Measurements from ENCODE around the gene MRAP2. TPM values are rescaled to one million over a fixed set of nuclear protein-coding genes. Genes with fewer than 3 reads are reported as not detected.

The MRAP2 gene
- total RNA-seq, 4 donors from 2014 or later = 1.9 to 10.9 (median 2.1) TPM; not detected in 1

DNA sequence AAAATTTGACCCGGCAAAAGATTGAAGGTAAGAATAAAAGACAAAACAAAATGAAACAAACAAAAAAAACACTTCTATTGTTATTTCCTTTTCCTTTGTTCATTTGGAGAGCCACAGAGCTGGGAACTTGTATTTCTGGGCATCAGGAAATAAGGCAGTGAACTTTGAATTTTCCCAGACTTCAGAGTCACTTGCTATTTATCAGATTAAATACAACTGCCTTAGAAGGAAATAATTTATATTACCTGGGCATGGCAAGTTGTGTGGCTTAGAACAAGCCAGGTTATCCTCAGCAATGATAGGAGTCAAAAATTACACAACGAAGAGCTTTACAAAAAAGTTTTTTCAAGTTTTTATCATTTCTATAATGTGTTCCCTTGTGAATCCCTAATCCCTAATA is 20.2 kb upstream of the MRAP2 start:
- H3K36me3 ChIP-seq = no peaks in the 10 kb centered on the region
- no peaks in the 10 kb centered on the region for H3K4me1 ChIP-seq
- TF ChIP-seq POLR2A (IDR thresholded peaks at IDR 0.05) = no peak
- TF ChIP-seq, protein P1, sequence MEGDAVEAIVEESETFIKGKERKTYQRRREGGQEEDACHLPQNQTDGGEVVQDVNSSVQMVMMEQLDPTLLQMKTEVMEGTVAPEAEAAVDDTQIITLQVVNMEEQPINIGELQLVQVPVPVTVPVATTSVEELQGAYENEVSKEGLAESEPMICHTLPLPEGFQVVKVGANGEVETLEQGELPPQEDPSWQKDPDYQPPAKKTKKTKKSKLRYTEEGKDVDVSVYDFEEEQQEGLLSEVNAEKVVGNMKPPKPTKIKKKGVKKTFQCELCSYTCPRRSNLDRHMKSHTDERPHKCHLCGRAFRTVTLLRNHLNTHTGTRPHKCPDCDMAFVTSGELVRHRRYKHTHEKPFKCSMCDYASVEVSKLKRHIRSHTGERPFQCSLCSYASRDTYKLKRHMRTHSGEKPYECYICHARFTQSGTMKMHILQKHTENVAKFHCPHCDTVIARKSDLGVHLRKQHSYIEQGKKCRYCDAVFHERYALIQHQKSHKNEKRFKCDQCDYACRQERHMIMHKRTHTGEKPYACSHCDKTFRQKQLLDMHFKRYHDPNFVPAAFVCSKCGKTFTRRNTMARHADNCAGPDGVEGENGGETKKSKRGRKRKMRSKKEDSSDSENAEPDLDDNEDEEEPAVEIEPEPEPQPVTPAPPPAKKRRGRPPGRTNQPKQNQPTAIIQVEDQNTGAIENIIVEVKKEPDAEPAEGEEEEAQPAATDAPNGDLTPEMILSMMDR (IDR thresholded peaks at IDR 0.05) = no peak
- intact Hi-C loops (cut with DNase I; ENCODE audit: low total_unique reads) = no loop called here
- DNase-seq = no peak
- H3K27ac ChIP-seq = no peak overlapping the region
- no peak overlapping the region for H3K4me3 ChIP-seq
- H3K27me3 ChIP-seq = no peaks in the 10 kb centered on the region
- no peaks in the 10 kb centered on the region for H3K9me3 ChIP-seq

DNA sequence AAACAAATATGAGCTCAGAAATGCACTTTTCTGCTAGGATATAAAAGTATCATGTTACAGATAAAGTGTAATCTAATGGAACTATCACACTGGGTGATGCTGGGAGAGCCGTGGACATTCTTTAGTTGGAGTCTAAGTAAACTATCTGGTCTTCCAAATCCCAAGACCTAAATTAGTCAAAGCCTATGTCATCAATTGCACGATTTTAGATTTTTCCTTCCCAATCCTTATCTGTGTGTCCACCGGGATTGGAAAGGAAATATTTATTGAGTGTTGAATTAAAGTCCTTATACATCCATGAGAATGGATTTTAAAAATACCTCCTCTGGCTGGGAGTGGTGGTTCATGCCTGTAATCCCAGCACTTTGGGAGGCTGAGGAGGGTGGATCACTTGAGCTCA is 19.6 kb upstream of the MRAP2 start:
- intact Hi-C loops (cut with DNase I; ENCODE audit: low total_unique reads) = no loop called here
- Histone ChIP-seq H3K4me1 (no peaks in the 10 kb centered on the region), H3K27me3 (no peaks in the 10 kb centered on the region), H3K36me3 (no peaks in the 10 kb centered on the region), H3K9me3 (no peaks in the 10 kb centered on the region), H3K27ac (no peak overlapping the region), H3K4me3 (no peak overlapping the region)
- TF ChIP-seq, protein P1 (IDR thresholded peaks at IDR 0.05) = no peak
- DNase-seq = no peak

DNA sequence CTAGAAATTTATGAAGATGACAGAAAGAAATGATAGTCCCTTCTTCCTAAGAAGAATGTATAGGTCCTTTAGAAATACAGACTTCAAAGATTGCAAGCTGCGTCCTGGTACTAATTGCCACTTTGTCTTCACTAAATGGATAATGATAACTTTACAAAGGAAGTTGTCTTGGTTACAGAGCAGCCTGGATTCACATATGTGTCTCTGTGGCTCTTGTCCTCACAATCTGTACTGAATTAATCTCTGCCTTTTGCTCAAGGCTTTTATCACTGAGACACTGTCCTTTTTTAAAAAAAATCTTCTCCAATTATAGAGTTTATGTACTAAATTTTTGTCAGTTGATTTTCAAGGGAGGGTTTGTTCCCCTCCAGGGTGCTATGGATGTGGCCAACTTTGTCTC is 17.5 kb upstream of the MRAP2 start:
- DNase-seq = no peak
- H3K27ac ChIP-seq = no peak overlapping the region
- no peaks in the 10 kb centered on the region for H3K9me3 ChIP-seq
- H3K4me3 ChIP-seq = no peak overlapping the region
- no peaks in the 10 kb centered on the region for H3K27me3 ChIP-seq
- intact Hi-C loops (cut with DNase I; ENCODE audit: low total_unique reads) = no loop called here
- H3K4me1 ChIP-seq = no peaks in the 10 kb centered on the region
- no peaks in the 10 kb centered on the region for H3K36me3 ChIP-seq
- TF ChIP-seq, protein P1 (IDR thresholded peaks at IDR 0.05) = no peak
- TF ChIP-seq POLR2A (IDR thresholded peaks at IDR 0.05) = no peak

DNA sequence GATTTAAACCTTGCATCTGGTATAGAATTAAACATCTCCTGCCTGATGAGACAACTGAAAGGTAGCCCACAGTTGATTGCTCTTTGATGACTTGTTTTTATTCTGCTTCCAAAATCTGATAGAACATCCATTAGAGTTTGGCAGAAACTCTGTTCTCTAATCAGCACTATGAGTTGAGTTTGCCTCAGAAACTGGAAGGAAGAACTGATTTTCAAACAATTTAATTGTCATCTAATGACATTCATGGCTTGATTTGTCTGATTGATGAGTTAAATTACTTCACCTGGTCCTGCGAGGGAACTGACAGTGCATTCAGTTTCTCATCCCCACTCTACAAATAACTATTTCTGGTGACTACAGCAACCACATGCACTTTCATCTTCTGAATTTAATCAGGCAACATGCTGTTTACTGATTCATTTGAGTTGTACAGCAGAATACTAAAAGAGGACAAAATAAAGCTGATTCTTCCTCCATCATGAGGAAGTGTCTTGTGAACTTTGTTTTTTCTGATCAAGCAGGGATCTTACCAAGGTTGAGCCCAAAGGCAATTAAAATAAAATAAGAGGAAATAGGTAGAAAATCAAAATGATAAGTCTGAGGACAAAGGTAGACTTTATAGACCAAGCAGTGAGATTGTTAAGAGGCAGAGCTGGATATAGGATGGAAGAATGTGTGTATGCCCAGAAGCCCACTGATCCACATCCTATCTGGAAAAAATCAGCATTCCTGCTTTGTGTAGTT is 15.7 kb upstream of the MRAP2 start:
- intact Hi-C loops (cut with DNase I; ENCODE audit: low total_unique reads) = no loop called here
- no peak for TF ChIP-seq POLR2A (IDR thresholded peaks at IDR 0.05)
- TF ChIP-seq, protein P1 (IDR thresholded peaks at IDR 0.05) = no peak
- no peak for DNase-seq
- Histone ChIP-seq H3K4me1 (no peaks in the 10 kb centered on the region), H3K36me3 (no peaks in the 10 kb centered on the region), H3K9me3 (no peaks in the 10 kb centered on the region), H3K27me3 (no peaks in the 10 kb centered on the region), H3K4me3 (no peak overlapping the region), H3K27ac (no peak overlapping the region)

DNA sequence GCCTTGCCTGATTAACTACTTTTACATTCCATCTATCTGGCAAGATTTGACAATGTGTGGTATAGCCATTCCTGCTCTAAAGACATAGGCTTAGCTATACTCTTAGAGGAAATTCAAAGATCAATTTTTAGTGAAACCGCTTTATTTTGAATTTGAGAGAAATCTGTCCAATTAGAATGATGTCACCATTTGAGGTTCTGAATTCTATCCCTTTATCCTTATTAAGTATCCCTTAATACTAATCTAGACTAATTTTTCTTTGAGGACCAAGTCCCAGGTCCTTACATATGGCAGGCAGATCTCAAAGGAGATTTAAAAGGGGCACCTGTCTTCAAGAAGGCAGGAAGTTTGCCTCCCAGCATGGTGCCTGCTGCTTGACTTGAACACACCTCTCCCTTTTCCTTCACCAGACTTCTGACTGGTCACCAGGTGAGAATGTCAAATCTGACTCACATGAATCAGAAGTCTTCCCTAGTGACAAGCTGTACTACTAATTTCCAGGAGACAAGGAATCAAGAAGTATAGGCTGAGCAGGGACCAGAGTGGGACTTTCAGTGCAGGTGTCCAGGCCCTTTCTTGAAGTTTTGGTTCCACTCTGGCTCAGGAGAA is 15.0 kb upstream of the MRAP2 start:
- Histone ChIP-seq H3K36me3 (no peaks in the 10 kb centered on the region), H3K4me3 (no peak overlapping the region), H3K27me3 (no peaks in the 10 kb centered on the region), H3K9me3 (no peaks in the 10 kb centered on the region), H3K4me1 (no peaks in the 10 kb centered on the region), H3K27ac (no peak overlapping the region)
- intact Hi-C loops (cut with DNase I; ENCODE audit: low total_unique reads) = no loop called here
- DNase-seq = no peak
- TF ChIP-seq, protein P1 (IDR thresholded peaks at IDR 0.05) = no peak
- no peak for TF ChIP-seq POLR2A (IDR thresholded peaks at IDR 0.05)

All from uterus (tissue), 4 donors.